Measurements from ENCODE around the gene C13orf42. TPM values are rescaled to one million over a fixed set of nuclear protein-coding genes. Genes with fewer than 3 reads are reported as not detected.

The C13orf42 gene
- polyA plus RNA-seq, 1 donor from 2014 or later, result not detected

DNA sequence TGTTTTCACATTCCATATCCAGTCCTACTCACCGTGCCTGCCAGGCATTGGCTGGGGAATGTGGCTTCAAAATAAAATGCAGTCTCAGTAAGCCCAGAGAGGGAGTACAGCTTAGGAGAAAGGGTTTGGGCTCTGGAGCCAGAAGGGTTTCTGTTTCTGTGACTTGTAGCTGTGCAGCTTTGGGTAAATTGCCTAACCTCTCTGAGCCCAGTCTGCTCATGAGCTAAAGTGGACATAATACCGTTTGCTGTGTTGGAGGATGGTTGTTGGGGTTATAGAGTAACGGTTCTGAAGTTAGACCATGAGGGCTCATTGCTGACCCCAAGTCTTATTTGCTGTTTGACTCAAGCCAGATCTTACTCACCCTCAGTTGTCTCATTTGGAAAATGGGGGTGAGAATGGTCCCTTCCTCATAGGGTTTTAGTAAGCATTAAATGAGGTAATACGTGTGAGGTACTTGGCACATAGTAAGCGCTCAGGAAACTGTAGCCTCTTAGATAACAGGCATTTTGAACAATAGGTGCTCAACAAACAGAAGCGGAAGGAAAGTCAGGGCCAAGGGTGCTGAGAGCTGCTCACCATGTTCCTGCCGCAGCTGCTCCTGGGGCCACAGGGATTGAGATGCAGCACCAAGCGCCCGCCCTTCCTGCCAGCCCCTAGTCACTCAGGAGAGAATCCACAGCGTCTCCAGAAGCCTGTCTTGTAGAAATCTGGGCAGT lies 45.5 kb downstream of the C13orf42 start:
- no peak overlapping the region for H2AFZ ChIP-seq (ENCODE audit: low read depth, low read length)
- no peaks in the 10 kb centered on the region for H3K36me3 ChIP-seq (ENCODE audit: insufficient read depth, low read length)
- no peaks in the 10 kb centered on the region for H4K20me1 ChIP-seq (ENCODE audit: insufficient read depth)
- no peak overlapping the region for H3K27ac ChIP-seq (ENCODE audit: low read length)
- H3K79me2 ChIP-seq (replicated peaks; ENCODE audit: insufficient read depth, low read length), result no peaks in the 10 kb centered on the region
- H3K9ac ChIP-seq (ENCODE audit: low read length), result no peak overlapping the region
- no peaks in the 10 kb centered on the region for H3F3A ChIP-seq (ENCODE audit: insufficient read depth, low read length, poor library complexity, severe bottlenecking)
- no peak overlapping the region for H3K4me3 ChIP-seq (ENCODE audit: low read length)
- H3K4me2 ChIP-seq (ENCODE audit: low read length), result no peak overlapping the region
- TF ChIP-seq TAF1 (IDR thresholded peaks at IDR 0.05; ENCODE audit: low read depth) (no peak), SMC3 (conservative IDR thresholded peaks at IDR 0.05; ENCODE audit: poor library complexity) (no peak), EP300 (conservative IDR thresholded peaks at IDR 0.05; ENCODE audit: poor library complexity, severe bottlenecking) (no peak), EZH2 (IDR thresholded peaks at IDR 0.05; ENCODE audit: borderline replicate concordance, insufficient read depth, low read length, poor library complexity, severe bottlenecking) (no peak), RAD21 (conservative IDR thresholded peaks at IDR 0.05) (no peak), POLR2AphosphoS5 (IDR thresholded peaks at IDR 0.05) (no peak), MXI1 (conservative IDR thresholded peaks at IDR 0.05; ENCODE audit: poor library complexity, severe bottlenecking) (no peak)
- TF ChIP-seq, protein P1, sequence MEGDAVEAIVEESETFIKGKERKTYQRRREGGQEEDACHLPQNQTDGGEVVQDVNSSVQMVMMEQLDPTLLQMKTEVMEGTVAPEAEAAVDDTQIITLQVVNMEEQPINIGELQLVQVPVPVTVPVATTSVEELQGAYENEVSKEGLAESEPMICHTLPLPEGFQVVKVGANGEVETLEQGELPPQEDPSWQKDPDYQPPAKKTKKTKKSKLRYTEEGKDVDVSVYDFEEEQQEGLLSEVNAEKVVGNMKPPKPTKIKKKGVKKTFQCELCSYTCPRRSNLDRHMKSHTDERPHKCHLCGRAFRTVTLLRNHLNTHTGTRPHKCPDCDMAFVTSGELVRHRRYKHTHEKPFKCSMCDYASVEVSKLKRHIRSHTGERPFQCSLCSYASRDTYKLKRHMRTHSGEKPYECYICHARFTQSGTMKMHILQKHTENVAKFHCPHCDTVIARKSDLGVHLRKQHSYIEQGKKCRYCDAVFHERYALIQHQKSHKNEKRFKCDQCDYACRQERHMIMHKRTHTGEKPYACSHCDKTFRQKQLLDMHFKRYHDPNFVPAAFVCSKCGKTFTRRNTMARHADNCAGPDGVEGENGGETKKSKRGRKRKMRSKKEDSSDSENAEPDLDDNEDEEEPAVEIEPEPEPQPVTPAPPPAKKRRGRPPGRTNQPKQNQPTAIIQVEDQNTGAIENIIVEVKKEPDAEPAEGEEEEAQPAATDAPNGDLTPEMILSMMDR (IDR thresholded peaks at IDR 0.05; ENCODE audit: poor library complexity, severe bottlenecking), result no peak
- TF ChIP-seq, protein P2, sequence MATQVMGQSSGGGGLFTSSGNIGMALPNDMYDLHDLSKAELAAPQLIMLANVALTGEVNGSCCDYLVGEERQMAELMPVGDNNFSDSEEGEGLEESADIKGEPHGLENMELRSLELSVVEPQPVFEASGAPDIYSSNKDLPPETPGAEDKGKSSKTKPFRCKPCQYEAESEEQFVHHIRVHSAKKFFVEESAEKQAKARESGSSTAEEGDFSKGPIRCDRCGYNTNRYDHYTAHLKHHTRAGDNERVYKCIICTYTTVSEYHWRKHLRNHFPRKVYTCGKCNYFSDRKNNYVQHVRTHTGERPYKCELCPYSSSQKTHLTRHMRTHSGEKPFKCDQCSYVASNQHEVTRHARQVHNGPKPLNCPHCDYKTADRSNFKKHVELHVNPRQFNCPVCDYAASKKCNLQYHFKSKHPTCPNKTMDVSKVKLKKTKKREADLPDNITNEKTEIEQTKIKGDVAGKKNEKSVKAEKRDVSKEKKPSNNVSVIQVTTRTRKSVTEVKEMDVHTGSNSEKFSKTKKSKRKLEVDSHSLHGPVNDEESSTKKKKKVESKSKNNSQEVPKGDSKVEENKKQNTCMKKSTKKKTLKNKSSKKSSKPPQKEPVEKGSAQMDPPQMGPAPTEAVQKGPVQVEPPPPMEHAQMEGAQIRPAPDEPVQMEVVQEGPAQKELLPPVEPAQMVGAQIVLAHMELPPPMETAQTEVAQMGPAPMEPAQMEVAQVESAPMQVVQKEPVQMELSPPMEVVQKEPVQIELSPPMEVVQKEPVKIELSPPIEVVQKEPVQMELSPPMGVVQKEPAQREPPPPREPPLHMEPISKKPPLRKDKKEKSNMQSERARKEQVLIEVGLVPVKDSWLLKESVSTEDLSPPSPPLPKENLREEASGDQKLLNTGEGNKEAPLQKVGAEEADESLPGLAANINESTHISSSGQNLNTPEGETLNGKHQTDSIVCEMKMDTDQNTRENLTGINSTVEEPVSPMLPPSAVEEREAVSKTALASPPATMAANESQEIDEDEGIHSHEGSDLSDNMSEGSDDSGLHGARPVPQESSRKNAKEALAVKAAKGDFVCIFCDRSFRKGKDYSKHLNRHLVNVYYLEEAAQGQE (IDR thresholded peaks at IDR 0.05; ENCODE audit: borderline replicate concordance), result no peak
- no peaks in the 10 kb centered on the region for H3K9me3 ChIP-seq (ENCODE audit: low read length)
- no peaks in the 10 kb centered on the region for H3K27me3 ChIP-seq (ENCODE audit: insufficient read depth, low read depth, low read length)
- no peaks in the 10 kb centered on the region for H3K9me2 ChIP-seq (ENCODE audit: insufficient read depth, low read length)

DNA sequence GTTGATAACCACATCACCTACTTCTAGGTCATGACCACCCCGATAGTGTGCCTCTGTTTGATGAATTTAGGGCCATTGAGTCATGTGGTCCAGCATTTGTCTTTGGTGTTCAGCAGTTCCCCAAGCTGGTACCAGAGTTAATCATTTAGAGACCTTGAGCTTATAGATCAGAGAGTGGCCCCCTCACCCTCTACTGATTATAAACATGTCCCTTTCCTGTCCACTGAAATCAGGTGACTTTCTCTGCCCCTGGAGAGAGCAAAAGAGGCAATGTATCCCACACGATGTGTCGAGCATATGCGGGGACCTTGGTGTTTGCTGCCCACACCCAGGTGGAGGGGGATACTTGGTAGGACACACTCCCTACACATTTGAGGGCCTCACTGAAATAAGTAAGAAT lies 46.3 kb downstream of the C13orf42 start:
- Histone ChIP-seq H3F3A (ENCODE audit: insufficient read depth, low read length, poor library complexity, severe bottlenecking) (no peaks in the 10 kb centered on the region), H3K79me2 (replicated peaks; ENCODE audit: insufficient read depth, low read length) (no peaks in the 10 kb centered on the region), H3K36me3 (ENCODE audit: insufficient read depth, low read length) (no peaks in the 10 kb centered on the region), H3K4me2 (ENCODE audit: low read length) (no peak overlapping the region), H3K9me3 (ENCODE audit: low read length) (no peaks in the 10 kb centered on the region), H4K20me1 (ENCODE audit: insufficient read depth) (no peaks in the 10 kb centered on the region), H3K9me2 (ENCODE audit: insufficient read depth, low read length) (no peaks in the 10 kb centered on the region), H3K27ac (ENCODE audit: low read length) (no peak overlapping the region), H3K4me3 (ENCODE audit: low read length) (no peak overlapping the region), H3K9ac (ENCODE audit: low read length) (no peak overlapping the region), H2AFZ (ENCODE audit: low read depth, low read length) (no peak overlapping the region), H3K27me3 (ENCODE audit: insufficient read depth, low read depth, low read length) (no peaks in the 10 kb centered on the region)
- TF ChIP-seq SMC3 (conservative IDR thresholded peaks at IDR 0.05; ENCODE audit: poor library complexity), result no peak
- no peak for TF ChIP-seq MXI1 (conservative IDR thresholded peaks at IDR 0.05; ENCODE audit: poor library complexity, severe bottlenecking)
- TF ChIP-seq EZH2 (IDR thresholded peaks at IDR 0.05; ENCODE audit: borderline replicate concordance, insufficient read depth, low read length, poor library complexity, severe bottlenecking), result no peak
- TF ChIP-seq, protein P2 (IDR thresholded peaks at IDR 0.05; ENCODE audit: borderline replicate concordance), result no peak
- no peak for TF ChIP-seq RAD21 (conservative IDR thresholded peaks at IDR 0.05)
- no peak for TF ChIP-seq TAF1 (IDR thresholded peaks at IDR 0.05; ENCODE audit: low read depth)
- TF ChIP-seq, protein P1 (IDR thresholded peaks at IDR 0.05; ENCODE audit: poor library complexity, severe bottlenecking), result no peak
- no peak for TF ChIP-seq POLR2AphosphoS5 (IDR thresholded peaks at IDR 0.05)
- TF ChIP-seq EP300 (conservative IDR thresholded peaks at IDR 0.05; ENCODE audit: poor library complexity, severe bottlenecking), result no peak
